CD4-positive, alpha-beta T cell treated with Interleukin-17A for 4 hours (primary cell): ENCODE results near the gene C2orf74.
"Not testable (repeated sequence)": the region's sequence is repeated elsewhere in the genome, so short reads cannot be mapped to it uniquely, and the experiment has no call there.

Experiments
- DNase-seq: peaks from one replicate; pipeline ENCODE4 v3.0.0-alpha.2; 2020; ENCODE audit warnings: mixed read lengths

C2orf74 gene

GRCh38 chr2:61175036-61175435 lies 13.0 kb downstream of the C2orf74 start:
- no peak for DNase-seq

GRCh38 chr2:61176755-61177726 lies 15.1 kb downstream of the C2orf74 start:
- peak; percentile 98 for DNase-seq

- peak; percentile 57 for DNase-seq
Measured at GRCh38 chr2:61177727-61178549, 15.9 kb downstream of the C2orf74 start.

- DNase-seq = peak; percentile 15
Measured at GRCh38 chr2:61178603-61179545, 16.9 kb downstream of the C2orf74 start.

- DNase-seq = no peak
Measured at GRCh38 chr2:61179701-61180639, 18.0 kb downstream of the C2orf74 start.

- no peak for DNase-seq
Measured at GRCh38 chr2:61180686-61181085, 18.7 kb downstream of the C2orf74 start.

GRCh38 chr2:61181382-61182058 lies 19.5 kb downstream of the C2orf74 start:
- DNase-seq = no peak

- no peak for DNase-seq
Measured at GRCh38 chr2:61182059-61182383, 20.0 kb downstream of the C2orf74 start.

GRCh38 chr2:61183795-61184194 lies 21.8 kb downstream of the C2orf74 start:
- DNase-seq = no peak

- no peak for DNase-seq
Measured at GRCh38 chr2:61184263-61184662, 22.3 kb downstream of the C2orf74 start.

- no peak for DNase-seq
Measured at GRCh38 chr2:61185231-61185728, 23.3 kb downstream of the C2orf74 start.

- DNase-seq = no peak
Measured at GRCh38 chr2:61187085-61187484, 25.1 kb downstream of the C2orf74 start.

- DNase-seq = no peak
Measured at GRCh38 chr2:61193670-61194561, 31.9 kb downstream of the C2orf74 start.

GRCh38 chr2:61194646-61195045 lies 32.7 kb downstream of the C2orf74 start:
- not testable (repeated sequence) for DNase-seq

GRCh38 chr2:61196671-61197070 lies 34.7 kb downstream of the C2orf74 start:
- no peak for DNase-seq

- DNase-seq = no peak
Measured at GRCh38 chr2:61205132-61205531, 43.1 kb downstream of the C2orf74 start.

- no peak for DNase-seq
Measured at GRCh38 chr2:61210332-61210981, 48.5 kb downstream of the C2orf74 start.

- DNase-seq = no peak
Measured at GRCh38 chr2:61214171-61214570, 52.2 kb downstream of the C2orf74 start.
